Activated gamma-delta T cell (primary cell): Measurements from ENCODE around the gene LEMD1.
"Not testable (repeated sequence)": the region's sequence is repeated elsewhere in the genome, so short reads cannot be mapped to it uniquely, and the experiment has no call there.

ENCODE experiments used
- DNase-seq: peaks from one replicate; lab custom pipeline; 2025; lab: John Stamatoyannopoulos, UW

The LEMD1 gene

DNA sequence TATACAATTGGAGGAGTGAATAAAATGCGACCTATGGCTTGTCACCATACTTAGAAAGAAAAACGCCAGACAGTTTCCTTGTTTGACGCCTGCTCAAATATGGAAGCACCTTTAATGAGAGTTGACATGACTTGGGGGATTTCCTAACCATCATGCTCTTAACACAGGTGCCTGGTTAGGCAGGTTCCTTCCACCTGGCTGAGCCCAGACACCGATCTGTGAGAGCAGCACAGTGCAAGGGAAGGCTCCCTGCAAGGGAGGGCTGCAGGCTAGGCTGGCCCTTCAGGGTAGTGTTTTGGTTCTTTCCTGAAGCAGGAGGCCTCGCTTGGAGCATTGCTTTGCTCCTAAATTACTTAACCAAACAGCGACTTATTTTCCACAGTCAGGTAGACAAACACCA lies 40.6 kb downstream of the LEMD1 start:
- no peak for DNase-seq

DNA sequence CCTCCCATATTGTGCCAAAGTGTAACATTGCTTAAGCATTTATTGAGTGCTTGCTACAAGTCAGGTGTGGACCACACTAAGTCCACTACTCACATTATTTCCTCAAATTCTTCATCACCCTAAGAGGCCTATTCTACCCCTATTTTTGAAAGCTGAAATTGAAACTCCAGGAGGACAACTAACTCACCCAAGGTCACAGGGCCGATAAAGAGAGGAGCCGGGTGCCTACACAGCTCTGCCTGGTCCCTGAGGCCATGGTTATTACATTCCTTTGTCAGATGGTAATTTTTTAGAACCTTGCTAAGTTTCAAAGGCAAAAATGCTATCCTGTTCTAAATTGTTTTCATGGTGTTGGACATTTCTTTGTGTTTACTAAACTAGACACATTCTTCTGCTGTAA lies 41.0 kb downstream of the LEMD1 start:
- no peak for DNase-seq

DNA sequence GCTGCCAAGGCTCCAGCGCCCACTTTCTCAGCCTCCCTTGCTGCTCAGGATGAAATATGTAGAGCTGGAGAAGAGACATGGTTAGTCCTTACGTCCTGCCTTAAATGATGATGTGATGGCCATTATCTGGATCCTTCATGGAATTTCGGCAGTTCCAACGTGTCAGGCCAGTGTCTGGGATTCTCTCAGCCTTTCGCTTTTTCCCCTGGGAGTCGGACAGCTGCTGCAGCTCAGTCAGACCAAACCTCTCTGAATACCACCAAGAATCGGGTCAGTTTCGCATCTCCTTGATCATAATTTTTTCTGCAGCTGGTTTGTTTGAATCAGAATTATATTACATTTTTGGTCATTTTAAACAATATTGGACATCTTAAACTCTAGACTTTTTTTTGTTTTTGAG lies 42.8 kb downstream of the LEMD1 start:
- DNase-seq, result no peak

DNA sequence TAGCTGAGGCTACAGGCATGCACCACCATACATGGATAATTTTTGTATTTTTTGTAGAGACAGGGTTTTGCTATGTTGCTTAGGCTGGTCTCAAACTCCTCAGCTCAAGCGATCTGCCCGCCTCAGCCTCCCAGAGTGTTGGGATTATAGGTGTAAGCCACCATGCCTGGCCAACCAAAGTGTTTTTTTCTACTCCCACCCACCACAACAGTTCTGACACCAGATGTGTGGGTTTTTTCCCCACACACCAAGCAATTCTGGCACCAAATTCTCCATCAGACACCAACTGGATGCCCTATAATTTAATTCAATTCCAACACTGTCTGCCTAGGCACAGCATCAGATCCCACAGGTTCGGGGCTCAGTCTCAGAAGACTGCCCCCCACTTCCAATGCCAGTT lies 44.5 kb downstream of the LEMD1 start:
- no peak for DNase-seq

DNA sequence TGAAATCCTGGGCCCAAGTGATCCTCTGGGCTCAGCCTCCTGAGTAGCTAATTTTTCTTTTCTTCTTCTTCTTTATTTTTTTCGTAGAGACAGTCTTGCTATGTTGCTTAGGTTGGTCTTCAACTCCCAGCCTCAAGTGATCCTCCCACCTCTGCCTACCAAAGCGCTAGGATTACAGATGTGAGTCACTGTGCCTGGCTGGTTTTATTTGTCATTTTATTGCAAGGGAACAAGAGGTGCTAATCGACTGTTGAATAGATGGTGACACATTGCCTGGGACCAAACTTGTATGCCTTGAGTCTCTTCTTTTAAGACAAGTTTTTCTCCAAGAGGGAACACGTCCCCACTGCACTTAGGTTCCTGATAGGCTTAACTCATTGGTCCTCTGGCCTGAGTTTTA lies 45.1 kb downstream of the LEMD1 start:
- DNase-seq, result no peak

DNA sequence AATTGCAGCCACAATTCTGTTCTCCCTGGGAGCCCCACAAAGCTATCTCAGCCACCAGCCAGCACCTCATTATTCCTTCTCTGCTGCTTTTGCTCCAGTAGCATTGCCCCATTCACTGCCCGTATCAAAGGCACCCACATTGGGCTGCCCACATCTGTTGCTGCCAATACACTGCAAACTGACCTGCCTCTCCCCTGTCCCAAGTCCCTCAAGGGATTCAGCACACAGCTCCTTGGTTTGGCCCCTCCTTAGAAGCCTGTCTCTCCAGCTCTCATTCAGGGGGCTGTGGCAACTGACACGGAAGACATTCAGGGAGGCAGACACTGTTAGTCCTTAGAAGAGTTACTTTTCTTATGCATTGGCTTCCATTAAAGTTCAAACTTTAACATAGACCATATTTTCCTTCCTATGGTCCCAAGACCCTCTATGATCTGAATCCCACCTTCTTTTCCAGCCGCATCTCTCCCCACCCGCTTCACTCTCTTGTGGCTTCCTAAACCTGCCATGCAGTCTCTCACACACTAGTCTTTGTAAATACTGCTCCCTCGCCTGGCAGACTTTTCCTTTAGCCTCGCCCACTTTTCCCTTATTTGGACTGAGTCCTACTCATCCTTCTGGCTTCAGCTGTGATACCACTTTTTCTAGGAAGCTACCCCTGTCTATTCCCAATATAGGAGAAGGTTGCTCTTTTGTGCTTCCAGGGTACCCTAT lies 45.9 kb downstream of the LEMD1 start:
- no peak for DNase-seq

DNA sequence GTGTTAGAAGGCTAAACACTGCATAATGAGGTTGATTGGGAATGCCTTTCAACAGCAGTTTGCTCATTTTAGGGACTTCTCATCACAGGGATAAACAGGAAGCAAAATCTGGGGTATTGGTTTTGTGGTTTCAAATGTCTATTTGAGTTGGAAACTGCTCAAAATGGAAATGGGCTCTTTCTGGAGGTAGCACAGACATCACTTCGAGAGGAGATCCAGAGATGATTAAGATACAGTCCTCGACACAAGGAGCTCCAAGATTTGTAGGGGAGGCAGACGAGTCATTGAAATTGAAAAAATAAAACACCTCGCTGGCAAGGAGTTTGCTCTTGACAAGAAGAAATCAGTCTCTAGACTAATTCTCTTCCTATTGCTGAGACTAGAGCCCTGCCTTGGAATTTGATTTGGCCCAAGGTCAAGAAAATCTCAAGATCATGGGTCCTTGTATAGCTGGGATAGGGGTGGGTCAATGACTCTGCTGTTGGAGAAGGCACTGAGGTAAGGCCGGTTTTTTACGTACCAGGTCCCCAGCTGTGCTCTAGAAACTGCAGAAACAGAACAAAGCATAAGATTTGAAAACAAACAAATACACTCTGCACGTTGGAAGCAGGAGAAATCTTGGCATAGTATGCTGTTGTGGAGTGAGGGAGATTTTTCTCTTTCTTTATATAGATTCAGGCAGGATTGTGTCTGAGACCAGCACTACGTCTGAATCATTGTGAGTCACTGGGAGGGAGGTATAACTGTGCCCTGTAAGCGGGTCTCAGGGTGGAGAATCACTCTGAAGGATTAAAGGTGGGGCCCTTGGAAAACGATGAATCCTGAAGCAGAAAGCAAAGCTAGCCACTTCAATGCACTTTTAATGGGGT lies 47.4 kb downstream of the LEMD1 start:
- DNase-seq, result no peak

DNA sequence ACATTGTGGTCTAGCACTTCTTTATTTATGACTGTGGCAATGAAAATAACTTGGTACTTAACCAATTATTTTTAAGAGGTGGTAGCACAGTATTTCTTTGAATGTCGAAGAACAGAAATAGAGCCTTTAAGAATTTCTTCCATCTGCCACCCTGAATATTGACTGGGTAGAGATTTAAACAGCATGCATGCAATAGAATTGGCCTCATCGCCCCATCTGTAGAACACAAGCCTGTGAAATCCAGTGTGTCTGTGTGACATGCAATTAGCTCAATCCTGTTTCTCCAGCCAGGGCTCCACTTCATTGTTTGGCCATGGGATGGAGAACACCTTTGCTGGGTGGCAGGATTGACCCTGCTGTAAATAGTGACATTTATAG lies 48.1 kb downstream of the LEMD1 start:
- DNase-seq, result no peak

DNA sequence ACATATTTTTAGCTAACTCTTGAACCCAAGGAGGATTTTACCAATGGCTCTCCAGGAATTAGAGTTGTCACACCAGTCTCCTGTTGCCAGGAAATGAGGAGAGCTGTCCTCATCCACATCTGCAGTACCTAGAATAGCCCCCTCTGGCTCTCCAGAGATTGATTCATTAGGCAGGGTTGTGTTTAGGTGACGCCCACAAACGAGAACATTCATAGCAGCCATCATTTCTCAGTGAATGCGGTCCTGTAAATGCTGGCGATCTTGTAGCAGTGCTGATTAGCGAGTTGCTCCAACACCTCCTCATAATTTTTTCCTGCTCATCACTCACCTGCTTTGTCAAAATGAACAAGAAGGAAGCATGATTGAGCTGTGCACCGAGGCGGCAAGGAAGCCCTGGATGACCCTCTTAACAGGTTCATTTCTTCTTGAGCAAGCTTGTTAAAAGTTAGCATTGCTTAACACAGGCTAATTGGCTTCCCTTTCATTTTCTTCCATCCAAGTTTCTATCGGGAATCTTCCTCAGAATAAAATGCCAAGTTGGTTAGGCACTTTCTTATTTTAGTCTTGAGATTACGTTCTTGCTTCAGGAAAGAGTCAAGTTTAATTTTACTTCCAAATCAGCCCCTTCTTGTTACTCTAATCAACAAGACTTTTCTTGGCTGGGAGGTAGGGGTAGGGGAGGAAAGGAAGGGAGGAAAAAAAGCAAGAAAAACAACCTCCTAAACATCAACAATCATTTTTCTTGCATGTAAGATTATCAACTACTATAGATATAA lies 48.6 kb downstream of the LEMD1 start:
- no peak for DNase-seq

DNA sequence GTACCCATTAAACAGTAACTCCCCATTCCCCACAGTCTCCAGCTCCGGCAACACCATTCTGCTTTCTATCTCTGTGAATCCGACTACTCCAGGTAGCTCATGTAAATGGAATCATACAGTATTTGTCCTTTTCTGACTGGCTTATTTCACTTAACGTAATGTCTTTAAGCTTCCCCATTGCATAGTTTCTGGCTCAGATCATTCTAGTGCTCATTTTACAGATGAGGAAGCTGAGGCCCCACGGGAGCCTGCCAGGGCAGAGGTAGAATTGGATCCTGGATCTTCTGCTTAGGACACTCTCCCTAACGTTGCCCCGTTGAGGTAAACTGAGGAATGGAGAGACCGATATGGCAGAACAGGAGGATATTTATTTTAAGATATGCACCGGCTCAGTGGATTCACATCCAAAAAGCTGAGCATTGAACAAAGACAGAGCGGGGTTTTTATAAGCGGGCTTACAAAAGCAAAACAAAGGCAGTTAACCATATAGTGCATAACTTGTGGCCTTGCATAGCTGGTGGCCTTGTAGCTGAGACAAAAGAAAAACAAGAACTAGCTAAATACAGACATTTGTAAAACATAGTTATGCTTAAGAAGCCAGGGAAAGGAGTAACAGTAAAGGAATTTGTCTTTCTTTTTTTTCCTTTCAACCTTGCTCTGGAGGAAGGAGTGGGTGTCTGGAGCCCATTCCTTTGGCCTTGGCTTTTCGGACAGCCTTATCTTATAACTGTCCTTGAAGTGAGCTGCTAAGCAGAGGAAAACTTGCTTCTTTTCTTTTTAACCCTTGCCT lies 49.8 kb downstream of the LEMD1 start:
- DNase-seq, result no peak

DNA sequence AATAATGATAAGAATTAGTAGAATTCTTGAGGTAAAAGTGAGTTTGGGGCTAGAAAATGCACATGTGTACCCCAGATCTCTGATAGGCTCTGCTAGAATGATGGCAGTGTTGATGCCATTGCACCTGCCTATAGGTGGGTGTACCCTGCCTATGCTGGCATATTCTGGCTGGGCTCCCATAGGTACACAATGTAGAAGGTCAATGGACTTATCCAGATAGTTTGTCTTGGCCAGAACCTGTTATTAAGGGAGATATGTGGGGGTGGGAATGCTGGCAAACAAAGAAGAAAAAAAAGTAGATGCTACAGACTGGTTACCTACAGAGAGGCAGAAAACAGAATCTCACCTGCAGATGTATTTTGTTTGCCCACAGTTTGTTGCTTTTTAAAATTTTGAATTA lies 51.1 kb downstream of the LEMD1 start:
- no peak for DNase-seq

DNA sequence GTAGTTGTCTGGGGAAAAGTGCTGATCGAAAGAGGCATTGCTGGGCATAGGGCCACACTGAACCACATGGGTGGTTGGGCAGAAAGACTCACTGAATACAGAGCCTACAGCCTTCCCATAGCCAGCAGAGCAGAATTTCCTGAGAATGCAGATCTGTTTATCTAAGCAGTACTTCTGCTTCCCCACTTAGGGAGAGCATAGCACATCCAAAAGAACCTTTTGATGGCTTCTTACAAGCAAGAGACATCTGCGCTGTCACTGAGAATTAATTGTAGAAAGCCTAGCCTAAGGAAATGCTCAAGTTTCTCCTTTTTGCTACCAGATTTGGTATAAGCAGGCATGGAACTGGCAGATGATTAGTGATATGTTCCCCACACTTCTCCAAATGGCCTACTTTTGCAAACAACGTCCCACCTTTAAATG lies 52.1 kb downstream of the LEMD1 start:
- no peak for DNase-seq

DNA sequence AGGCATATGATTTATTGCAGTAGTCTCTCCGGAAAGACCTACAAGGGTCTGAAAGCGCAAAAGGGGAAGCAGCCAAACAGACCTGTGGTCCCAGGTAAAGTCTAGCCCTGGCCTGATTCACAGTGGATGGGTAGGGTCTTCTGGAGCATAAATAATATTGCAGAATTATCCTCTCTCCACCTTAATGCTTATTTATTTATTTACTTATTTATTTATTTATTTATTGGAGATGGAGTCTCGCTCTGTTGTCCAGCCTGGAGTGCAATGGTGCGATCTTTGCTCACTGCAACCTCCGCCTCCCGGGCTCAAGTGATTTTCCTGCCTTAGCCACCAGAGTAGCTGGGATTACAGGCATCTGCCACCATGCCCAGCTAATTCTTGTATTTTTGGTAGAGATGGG lies 53.4 kb downstream of the LEMD1 start:
- DNase-seq, result no peak

DNA sequence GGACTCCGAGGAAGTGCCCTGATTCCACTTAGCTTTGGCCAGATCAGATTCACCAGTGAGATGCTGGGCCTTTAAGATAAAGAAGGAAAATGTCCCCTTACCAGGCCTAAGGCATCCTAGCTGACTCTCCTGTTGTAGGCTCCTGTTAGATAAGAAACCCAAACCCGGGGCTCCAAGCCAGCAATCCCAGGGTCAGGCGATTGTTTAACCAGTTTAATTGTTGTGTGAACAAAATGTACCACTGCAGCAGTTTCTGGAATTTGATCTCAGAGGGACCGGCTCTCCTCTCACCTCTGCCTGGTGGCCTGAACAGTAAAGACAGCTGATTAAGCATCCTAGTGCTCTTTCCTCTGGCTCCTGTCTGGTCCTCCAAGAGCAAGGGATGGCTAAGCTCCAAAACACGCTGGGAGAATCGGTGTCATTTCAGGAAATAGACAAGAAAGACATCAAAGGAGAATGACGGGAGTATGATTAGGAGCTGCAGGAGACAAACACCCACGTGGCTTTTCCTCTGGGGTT lies 55.9 kb downstream of the LEMD1 start:
- DNase-seq, result no peak

DNA sequence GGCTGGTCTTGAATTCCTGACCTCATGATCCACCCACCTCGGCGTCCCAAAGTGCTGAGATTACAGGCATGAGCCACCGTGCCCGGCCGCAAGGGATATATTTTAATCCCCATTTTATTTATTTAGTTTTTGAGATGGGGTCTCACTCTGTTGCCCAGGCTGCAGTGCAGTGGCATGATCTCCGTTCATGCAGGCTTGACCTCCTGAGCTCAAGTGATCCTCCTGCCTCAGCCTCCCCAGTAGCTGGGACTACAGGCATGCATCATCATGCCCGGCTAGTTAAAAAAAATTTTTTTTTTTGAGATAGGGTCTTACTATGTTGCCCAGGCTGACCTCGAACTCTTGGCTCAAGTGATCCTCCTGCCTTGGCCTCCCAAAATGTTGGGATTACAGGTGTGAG lies 56.8 kb downstream of the LEMD1 start:
- not testable (repeated sequence) for DNase-seq

DNA sequence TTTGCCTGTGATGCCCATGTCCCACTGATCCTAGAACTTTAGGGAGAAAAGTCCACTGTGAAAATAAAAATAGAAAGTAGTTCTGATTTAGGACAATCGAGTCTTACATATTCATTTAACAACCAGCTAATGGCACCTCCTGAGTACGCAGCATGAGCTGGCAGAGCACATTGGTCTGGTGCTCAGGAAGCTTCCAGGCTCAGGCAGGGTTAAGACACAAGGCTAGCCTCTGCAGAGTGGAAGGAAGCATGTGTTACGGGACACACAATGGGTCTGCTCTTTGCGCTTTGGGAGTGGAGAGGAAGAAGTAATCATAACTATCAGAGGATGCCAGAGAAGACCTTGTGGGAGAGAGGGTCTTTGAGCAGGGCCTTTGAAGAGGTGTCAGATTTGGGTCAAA lies 61.0 kb downstream of the LEMD1 start:
- DNase-seq, result no peak

DNA sequence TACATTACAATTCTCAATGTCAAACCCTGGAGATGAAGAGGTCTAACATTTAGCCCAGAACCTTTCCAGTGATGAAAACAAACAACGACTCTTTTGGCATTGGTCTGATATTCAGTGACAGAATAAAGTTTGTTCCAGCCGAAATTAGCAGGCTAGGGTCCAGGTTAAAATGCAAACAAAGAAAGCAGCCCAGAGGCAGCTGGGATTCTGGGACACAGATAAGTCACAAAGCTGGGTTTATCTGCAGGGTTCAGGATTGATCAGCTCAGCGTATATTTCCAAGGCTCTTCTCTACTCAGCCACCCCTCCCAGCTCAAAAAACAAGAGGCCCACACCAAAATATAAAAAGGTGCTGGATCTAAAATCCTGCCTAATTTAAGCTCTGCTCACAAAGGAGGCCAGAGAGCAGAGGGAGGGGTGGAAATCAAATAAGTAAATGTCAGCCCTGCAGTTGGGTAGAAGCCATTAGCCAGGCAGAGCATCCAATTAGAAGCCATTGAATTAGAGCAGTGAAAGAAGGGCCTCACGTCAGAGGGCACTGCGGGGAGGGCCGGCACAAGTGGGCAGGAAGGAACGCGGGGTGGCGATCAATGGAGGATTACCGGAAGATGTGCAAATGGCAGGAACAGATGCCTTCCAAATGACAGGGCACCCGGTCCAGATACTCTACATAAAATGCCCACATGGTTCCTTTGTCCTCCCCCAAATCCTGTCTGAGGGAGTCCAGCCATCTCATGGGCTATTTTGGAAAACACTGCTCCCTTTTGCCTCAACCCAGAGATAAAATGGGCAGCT lies 61.9 kb downstream of the LEMD1 start:
- no peak for DNase-seq

DNA sequence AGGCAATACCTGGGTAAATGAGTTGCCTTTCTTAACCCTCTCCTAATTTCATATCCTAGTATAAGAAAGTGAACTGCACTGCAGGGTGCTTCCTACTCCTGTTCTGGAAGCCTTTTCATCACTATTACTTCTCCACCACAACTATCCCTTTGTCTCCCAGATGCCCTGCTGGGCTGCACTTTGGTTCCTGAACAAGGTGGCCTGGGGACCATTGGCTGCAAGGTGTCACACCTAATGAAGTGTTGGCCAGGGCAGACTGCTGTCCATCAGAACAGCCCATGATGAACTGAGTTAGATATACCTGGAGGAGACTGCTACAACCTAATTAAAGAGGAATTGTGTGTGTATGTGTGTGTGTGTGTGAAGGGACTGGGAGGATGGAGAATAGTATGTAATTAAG lies 63.3 kb downstream of the LEMD1 start:
- no peak for DNase-seq

DNA sequence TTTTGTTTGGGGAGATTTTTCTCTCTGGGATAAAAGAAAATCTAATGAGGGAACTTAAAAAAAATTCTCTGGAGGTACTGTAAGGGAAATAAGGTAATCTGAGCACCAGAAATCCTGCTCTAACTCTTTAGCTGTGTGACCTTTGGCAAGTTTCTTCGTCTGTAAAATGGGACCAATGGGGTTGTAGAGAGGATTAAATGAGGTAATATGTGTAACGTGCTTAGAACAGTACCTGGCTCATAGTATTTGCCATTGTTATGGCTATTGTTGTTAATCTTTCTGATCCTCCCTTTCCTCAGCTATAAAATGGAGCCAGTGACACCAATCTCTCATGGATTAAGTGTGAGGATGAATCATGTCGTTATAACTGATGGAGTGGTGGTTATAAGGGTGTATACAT lies 64.3 kb downstream of the LEMD1 start:
- DNase-seq, result no peak

DNA sequence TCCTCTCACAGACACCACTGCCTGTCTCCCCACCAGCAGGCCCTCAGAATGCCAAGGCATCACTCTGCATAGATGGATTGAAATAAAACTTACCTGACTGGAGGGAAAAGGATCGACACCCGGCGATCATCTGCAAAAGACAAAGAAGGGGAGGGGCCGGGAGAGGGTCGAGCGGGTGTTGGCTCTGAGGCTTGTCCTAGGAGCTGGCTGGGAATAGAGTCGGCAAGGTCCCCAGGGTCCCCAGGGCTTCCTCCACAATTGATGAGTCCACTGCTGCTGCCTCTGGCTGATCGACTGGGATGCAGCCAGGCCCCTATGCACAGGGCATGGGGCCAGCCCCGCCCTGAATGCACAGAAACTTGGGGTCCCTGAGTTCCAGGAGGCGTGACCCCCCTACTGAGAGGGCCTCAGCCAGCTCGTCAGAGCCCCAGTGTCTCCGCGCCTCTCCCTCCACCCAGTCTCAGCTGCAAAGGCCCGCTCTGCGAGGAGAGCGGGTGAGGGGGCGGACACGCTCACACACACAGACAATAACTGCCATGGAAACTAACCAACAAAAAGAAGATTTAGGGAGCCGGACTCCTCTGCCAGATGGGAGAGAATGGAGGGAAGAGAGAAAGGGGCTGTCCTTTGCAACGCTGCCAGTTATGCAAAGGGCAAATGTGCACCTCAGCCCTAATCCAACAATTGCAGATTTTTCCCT lies 65.3 kb downstream of the LEMD1 start, which contains the start of gene KLHDC8A:
Gene KLHDC8A (minus strand): TSS at position 483 of the 700 bp plus-strand sequence. CDS start 13,318 bp downstream, outside the sequence.
- DNase-seq, result no peak
